DOHH2 (cell line): ENCODE data around the gene PAK5.

Experiments
- H3F3A ChIP-seq: fragments of 200-600 bp; sonication (generic), shearing (Covaris generic); 2 replicates; pipeline ENCODE4 v1.6.0; 2016; ENCODE audit warnings: antibody characterized with exemption, mild to moderate bottlenecking; ENCODE audit not compliant: control insufficient read depth, insufficient read depth
- H3K27ac ChIP-seq: fragments of 200-600 bp; sonication (generic); 2 replicates; pipeline ENCODE4 v1.5.1; 2014; ENCODE audit warnings: low read depth, mild to moderate bottlenecking, low read length, moderate library complexity
- H3K27me3 ChIP-seq: fragments of 200-600 bp; sonication (generic); 2 replicates; pipeline ENCODE4 v1.6.1; 2014; ENCODE audit warnings: mild to moderate bottlenecking, low read length, mixed read lengths; ENCODE audit not compliant: control insufficient read depth
- H3K36me3 ChIP-seq: fragments of 200-600 bp; sonication (generic); 2 replicates; pipeline ENCODE4 v1.6.1; 2014; ENCODE audit warnings: mild to moderate bottlenecking, low read length, moderate library complexity, mixed read lengths; ENCODE audit not compliant: control insufficient read depth
- H3K4me1 ChIP-seq: fragments of 200-600 bp; sonication (generic); 2 replicates; pipeline ENCODE4 v1.6.1; 2014; ENCODE audit warnings: mild to moderate bottlenecking, low read length, mixed read lengths; ENCODE audit not compliant: control insufficient read depth
- H3K4me2 ChIP-seq: fragments of 200-600 bp; sonication (generic); 2 replicates; pipeline ENCODE4 v1.6.0; 2014; ENCODE audit warnings: mild to moderate bottlenecking, low read length, moderate library complexity
- H3K4me3 ChIP-seq: fragments of 200-600 bp; sonication (generic); 2 replicates; pipeline ENCODE4 v1.5.1; 2014; ENCODE audit warnings: mild to moderate bottlenecking, low read length, mixed read lengths
- H3K79me2 ChIP-seq: fragments of 200-600 bp; sonication (generic); 2 replicates; pipeline ENCODE4 v1.6.1; 2014; ENCODE audit warnings: mild to moderate bottlenecking, low read length, mixed read lengths; ENCODE audit not compliant: control insufficient read depth
- H3K9me2 ChIP-seq: fragments of 200-600 bp; sonication (generic); replicated peaks from 2 replicates; pipeline ENCODE4 v1.6.1; 2014; ENCODE audit warnings: mild to moderate bottlenecking, low read length, mixed read lengths; ENCODE audit not compliant: control insufficient read depth
- H3K9me3 ChIP-seq: fragments of 200-600 bp; sonication (generic); 2 replicates; pipeline ENCODE4 v1.6.1; 2014; ENCODE audit warnings: antibody characterized with exemption, low read length, mixed read lengths; ENCODE audit not compliant: control insufficient read depth, insufficient read depth
- H4K20me1 ChIP-seq: fragments of 200-600 bp; sonication (generic); 2 replicates; pipeline ENCODE4 v1.6.0; 2014; ENCODE audit warnings: low read depth, mild to moderate bottlenecking, antibody characterized with exemption, low read length, moderate library complexity; ENCODE audit not compliant: control insufficient read depth, insufficient read depth
- CTCF ChIP-seq: fragments of 200-600 bp; sonication (generic); IDR thresholded peaks from one replicate; pipeline ENCODE4 v1.5.1; 2014; ENCODE audit warnings: antibody characterized with exemption, mild to moderate bottlenecking, low read depth, low read length; ENCODE audit not compliant: poor library complexity, severe bottlenecking
- EZH2phosphoT487 ChIP-seq: fragments of 200-600 bp; sonication (generic); IDR thresholded peaks from 2 replicates; pipeline ENCODE4 v1.6.1; 2017; ENCODE audit warnings: borderline replicate concordance, mild to moderate bottlenecking, antibody characterized with exemption, low read length, moderate library complexity, mixed read lengths

PAK5 gene

GRCh38 chr20:9668381-9668780 lies 170.5 kb downstream of the PAK5 start:
- Histone ChIP-seq H3K27ac (no peak overlapping the region), H3K4me1 (no peaks in the 10 kb centered on the region), H3K27me3 (no peaks in the 10 kb centered on the region), H3F3A (no peaks in the 10 kb centered on the region), H3K9me2 (no peaks in the 10 kb centered on the region), H4K20me1 (no peaks in the 10 kb centered on the region), H3K4me2 (no peak overlapping the region), H3K4me3 (no peak overlapping the region), H3K79me2 (no peaks in the 10 kb centered on the region), H3K9me3 (no peaks in the 10 kb centered on the region), H3K36me3 (no peaks in the 10 kb centered on the region)
- no peak for TF ChIP-seq EZH2phosphoT487
- TF ChIP-seq CTCF = no peak

- Histone ChIP-seq H3K27me3 (no peaks in the 10 kb centered on the region), H3K4me3 (no peak overlapping the region), H3K9me3 (no peaks in the 10 kb centered on the region), H3K4me2 (no peak overlapping the region), H3K9me2 (no peaks in the 10 kb centered on the region), H3K27ac (no peak overlapping the region), H4K20me1 (no peaks in the 10 kb centered on the region), H3K4me1 (no peaks in the 10 kb centered on the region), H3K79me2 (no peaks in the 10 kb centered on the region), H3F3A (no peaks in the 10 kb centered on the region), H3K36me3 (no peaks in the 10 kb centered on the region)
- TF ChIP-seq CTCF (no peak), EZH2phosphoT487 (no peak)
Measured at GRCh38 chr20:9663423-9663822, 175.5 kb downstream of the PAK5 start.

GRCh38 chr20:9660236-9660868 lies 178.5 kb downstream of the PAK5 start:
- TF ChIP-seq CTCF (no peak), EZH2phosphoT487 (no peak)
- Histone ChIP-seq H3K9me3 (no peaks in the 10 kb centered on the region), H4K20me1 (no peaks in the 10 kb centered on the region), H3K4me3 (no peak overlapping the region), H3K9me2 (no peaks in the 10 kb centered on the region), H3K27ac (no peak overlapping the region), H3F3A (no peaks in the 10 kb centered on the region), H3K4me2 (no peak overlapping the region), H3K4me1 (no peaks in the 10 kb centered on the region), H3K27me3 (no peaks in the 10 kb centered on the region), H3K36me3 (no peaks in the 10 kb centered on the region), H3K79me2 (no peaks in the 10 kb centered on the region)
